Central memory CD8-positive, alpha-beta T cell (primary cell): ENCODE measurements around the gene APBB1IP.
"Not testable (repeated sequence)": the region's sequence is repeated elsewhere in the genome, so short reads cannot be mapped to it uniquely, and the experiment has no call there.

ENCODE experiments used
- ATAC-seq: fragments of 150-1000 bp; cut with Tn5 transposase; replicated peaks from 2 replicates; pipeline ENCODE4 v1.10.0; 2022; ENCODE audit warnings: mild to moderate bottlenecking, moderate FRiP score, moderate number of reproducible peaks; ENCODE audit not compliant: poor library complexity, severe bottlenecking; ENCODE audit errors: extremely low read depth
- DNase-seq, 2 donors: peaks; one replicate each; pipeline ENCODE4 v3.0.0; 2021; ENCODE audit warnings: low spot score in 2 of 2
- H3K27ac Mint-ChIP-seq: one replicate; pipeline ENCODE4 v1.8.0; 2022; ENCODE audit warnings: low read depth, mild to moderate bottlenecking, moderate library complexity, mixed read lengths
- H3K27me3 Mint-ChIP-seq: one replicate; pipeline ENCODE4 v1.8.0; 2022; ENCODE audit warnings: mixed read lengths
- H3K36me3 Mint-ChIP-seq: one replicate; pipeline ENCODE4 v1.8.0; 2022; ENCODE audit warnings: mild to moderate bottlenecking, moderate library complexity, mixed read lengths; ENCODE audit not compliant: insufficient read depth
- H3K4me1 Mint-ChIP-seq: one replicate; pipeline ENCODE4 v1.8.0; 2022; ENCODE audit warnings: mixed read lengths
- H3K4me3 Mint-ChIP-seq: one replicate; pipeline ENCODE4 v1.8.0; 2022; ENCODE audit warnings: mild to moderate bottlenecking, moderate library complexity, mixed read lengths
- H3K9me3 Mint-ChIP-seq: one replicate; pipeline ENCODE4 v1.8.0; 2022; ENCODE audit warnings: mixed read lengths

APBB1IP gene

DNA sequence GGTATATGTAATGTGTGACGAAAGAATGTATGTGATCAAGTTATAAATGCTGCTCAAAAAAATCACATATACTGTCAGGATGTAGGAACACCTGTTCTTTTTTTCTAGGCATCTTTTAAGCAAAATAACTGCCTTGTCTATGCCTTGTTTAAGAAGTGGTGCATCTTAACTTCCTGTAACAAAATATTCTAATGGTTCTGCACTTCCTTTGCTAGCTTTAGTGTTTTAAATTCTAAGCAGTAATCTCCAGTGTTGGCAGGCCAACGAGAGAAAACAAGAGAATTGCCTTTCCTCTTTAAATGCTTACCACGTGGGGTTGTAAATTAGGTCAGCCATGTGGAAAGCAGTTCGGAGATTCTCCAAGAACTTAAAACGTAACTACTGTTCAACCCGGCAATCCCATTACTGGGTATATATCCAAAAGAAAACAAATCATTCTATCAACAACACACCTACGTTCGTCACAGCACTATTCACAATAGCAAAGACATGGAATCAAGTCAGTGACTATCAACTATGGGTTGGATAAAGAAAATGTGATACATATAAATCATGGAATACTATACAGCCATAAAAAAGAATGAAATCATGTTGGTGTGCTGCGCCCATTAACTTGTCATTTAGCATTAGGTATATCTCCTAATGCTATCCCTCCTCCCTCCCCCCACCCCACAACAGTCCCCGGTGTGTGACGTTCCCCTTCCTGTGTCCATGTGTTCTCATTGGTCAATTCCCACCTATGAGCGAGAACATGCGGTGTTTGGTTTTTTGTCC, 166.4 kb downstream of the APBB1IP start:
- not testable (repeated sequence) for ATAC-seq, H3K4me3 Mint-ChIP-seq, H3K36me3 Mint-ChIP-seq, H3K9me3 Mint-ChIP-seq, H3K27ac Mint-ChIP-seq, DNase-seq, H3K4me1 Mint-ChIP-seq
- peaks cover 22% of the 10 kb centered on the region for H3K27me3 Mint-ChIP-seq

GRCh38 chr10:26606389-26606877, 168.3 kb downstream of the APBB1IP start:
- not testable (repeated sequence) for H3K4me1 Mint-ChIP-seq, H3K36me3 Mint-ChIP-seq, H3K4me3 Mint-ChIP-seq, DNase-seq, H3K9me3 Mint-ChIP-seq, H3K27ac Mint-ChIP-seq
- peaks cover 37% of the 10 kb centered on the region for H3K27me3 Mint-ChIP-seq
- ATAC-seq: peak; percentile 73

DNA sequence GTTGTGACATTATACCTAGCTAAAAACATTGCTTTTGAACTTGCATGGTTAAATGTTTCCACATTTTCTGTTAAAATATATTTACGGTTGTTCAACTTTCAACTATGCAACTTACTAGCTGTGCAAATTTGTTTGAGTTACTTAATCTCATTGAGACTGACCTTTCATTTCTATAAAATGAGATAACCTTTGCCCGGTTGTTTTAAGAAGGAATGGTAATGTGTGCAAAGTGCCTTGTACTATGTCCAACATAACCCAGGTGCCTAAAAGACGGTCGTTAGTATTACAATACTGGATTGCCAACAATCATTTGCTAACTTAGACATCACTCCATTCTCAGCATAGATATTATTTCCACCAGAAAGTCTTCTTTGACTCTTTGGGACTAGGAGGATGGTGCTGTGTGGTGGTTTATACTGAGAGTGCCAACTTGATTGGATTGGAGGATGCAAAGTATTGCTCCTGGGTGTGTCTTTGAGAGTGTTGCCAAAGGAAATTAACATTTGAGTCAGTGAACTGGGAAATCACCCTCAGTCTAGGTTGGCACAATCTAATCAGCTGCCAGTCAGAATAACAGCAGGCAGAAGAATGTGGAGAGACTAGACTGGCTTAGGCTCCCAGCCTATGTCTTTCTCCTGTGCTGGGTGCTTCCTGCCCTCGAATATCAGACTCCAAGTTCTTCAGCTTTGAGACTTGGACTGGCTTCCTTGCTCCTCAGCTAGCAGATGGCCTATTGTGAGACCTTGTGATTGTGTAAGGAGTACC, 174.2 kb downstream of the APBB1IP start:
- no peak for DNase-seq
- no peaks in the 10 kb centered on the region for H3K9me3 Mint-ChIP-seq
- no peaks in the 10 kb centered on the region for H3K4me1 Mint-ChIP-seq
- no peak overlapping the region for H3K4me3 Mint-ChIP-seq
- H3K27me3 Mint-ChIP-seq: peaks cover 63% of the 10 kb centered on the region
- H3K27ac Mint-ChIP-seq: no peak overlapping the region
- ATAC-seq: no peak
- peaks cover 7% of the 10 kb centered on the region for H3K36me3 Mint-ChIP-seq
